Stomach (tissue), 4 donors: ENCODE data around the gene DEGS1.

Experiments
- CTCF ChIP-seq, 7 experiments: fragments of 450-650 bp in 4 of 7; fragments of 200-600 bp in 3 of 7; sonication (generic) in 3 of 7; IDR thresholded peaks; one replicate each; pipeline ENCODE4 v1.5.1; 2016 to 2019; ENCODE audit warnings: antibody characterized with exemption in 7 of 7, control low read depth in 2 of 7, mild to moderate bottlenecking in 1 of 7
- POLR2AphosphoS5 ChIP-seq, 3 donors: sonication (generic); formaldehyde crosslinking; IDR thresholded peaks; one replicate each; pipeline ENCODE4 v1.6.1; 2016; ENCODE audit warnings: antibody characterized with exemption in 3 of 3

- TF ChIP-seq CTCF (IDR thresholded peaks at IDR 0.05) (no peak), POLR2AphosphoS5 (IDR thresholded peaks at IDR 0.05) (no peak)
Observed at GRCh38 chr1:224163311-224163710, 19.7 kb upstream of the DEGS1 start.
